HG02571 (cell line): ENCODE data around the gene PLEKHH2.
"Not testable (repeated sequence)": the region's sequence is repeated elsewhere in the genome, so short reads cannot be mapped to it uniquely, and the experiment has no call there.

Source experiments
- ATAC-seq: cut with Tn5 transposase; IDR thresholded peaks from one replicate; pipeline ENCODE4 v1.9.1; 2021; ENCODE audit warnings: mild to moderate bottlenecking, moderate library complexity; ENCODE audit not compliant: unreplicated experiment

Gene PLEKHH2

GRCh38 chr2:43715300-43716098, 78.4 kb downstream of the PLEKHH2 start:
- no peak for ATAC-seq

DNA sequence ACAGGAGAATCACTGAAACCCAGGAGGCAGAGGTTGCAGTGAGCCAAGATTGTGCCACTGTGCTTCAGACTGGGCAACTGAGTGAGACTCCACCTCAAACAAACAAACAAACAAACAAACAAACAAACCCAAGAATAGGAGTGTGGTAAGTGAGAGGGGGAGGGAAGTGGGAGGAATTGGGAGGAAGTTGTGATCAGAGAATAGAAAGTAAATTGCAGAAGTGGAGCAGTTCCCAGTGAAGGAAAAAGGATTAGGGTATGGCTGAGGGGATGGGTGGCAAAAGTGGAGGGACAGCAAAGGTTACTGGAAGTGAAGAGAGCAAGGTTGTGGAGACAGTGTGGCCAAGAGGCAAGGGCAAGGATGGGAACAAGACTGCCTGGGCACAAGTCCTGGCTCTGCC, 80.3 kb downstream of the PLEKHH2 start:
- no peak for ATAC-seq

- ATAC-seq: no peak
Observed at GRCh38 chr2:43718530-43719124, 81.6 kb downstream of the PLEKHH2 start.

DNA sequence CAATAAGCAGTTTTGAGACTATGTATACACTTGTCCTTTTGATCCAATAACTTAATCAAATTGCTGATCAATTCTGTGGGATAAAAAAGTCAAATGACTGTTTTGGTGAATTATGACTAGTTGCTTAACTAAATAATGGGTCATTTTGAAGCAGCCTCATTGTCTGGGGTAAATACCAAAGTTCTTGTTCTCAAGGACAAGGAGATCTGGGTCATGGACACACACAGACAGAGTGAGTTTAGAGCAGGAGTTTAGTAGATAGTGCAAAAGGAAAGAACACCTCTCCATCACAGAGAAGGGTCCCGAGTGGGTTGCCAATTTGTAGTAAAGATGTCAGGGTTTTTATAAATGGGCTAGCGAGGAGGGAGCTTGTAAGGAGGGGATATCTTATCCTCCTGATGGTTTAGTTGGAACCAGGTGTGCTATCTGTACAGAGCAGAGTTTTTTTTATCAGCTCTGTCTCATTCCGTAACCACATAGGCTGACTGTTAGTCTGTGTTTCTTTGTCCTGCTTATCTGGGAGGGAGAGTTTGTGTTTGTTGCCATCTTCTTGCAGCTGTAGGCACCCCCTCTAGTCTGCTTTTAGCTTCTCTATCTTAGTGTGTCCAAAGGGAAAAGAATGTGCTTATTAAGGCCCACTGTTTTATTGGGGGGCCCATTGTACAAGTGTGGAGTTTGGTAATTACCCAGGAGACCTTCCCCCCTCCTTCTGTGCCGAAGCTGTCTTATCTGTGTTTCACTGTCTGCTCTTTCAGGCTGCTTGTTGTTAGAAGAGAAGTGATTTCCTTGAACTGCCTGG, 87.9 kb downstream of the PLEKHH2 start:
- no peak for ATAC-seq

DNA sequence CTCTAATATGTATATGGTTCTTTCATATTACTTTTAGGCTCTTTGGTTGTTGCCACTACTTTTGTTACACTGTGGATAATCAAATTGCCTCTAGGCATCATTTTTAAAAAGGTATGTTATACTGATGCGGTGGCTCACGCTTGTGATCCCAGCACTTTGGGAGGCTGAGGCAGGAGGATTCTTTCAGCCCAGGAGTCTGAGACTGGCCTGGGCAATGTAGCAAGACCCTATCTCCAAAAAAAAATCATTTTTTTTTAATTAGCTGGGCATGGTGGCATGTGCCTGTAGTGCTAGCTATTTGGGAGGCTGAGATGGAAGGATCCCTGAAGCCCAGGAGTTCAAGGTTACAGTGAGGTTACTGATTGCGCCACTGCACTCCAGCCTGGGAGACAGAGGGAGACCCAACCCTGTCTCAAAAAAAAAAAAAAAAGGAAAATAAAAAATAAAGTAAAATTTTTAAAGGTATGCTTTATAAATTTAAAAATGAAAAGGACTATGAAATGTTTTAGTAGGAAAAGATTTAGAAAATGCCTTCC, 88.7 kb downstream of the PLEKHH2 start:
- no peak for ATAC-seq

GRCh38 chr2:43726961-43727633, 90.0 kb downstream of the PLEKHH2 start:
- ATAC-seq: not testable (repeated sequence)

GRCh38 chr2:43727634-43728014, 90.6 kb downstream of the PLEKHH2 start:
- ATAC-seq: no peak

- ATAC-seq: no peak
Observed at GRCh38 chr2:43729491-43730174, 92.6 kb downstream of the PLEKHH2 start.

DNA sequence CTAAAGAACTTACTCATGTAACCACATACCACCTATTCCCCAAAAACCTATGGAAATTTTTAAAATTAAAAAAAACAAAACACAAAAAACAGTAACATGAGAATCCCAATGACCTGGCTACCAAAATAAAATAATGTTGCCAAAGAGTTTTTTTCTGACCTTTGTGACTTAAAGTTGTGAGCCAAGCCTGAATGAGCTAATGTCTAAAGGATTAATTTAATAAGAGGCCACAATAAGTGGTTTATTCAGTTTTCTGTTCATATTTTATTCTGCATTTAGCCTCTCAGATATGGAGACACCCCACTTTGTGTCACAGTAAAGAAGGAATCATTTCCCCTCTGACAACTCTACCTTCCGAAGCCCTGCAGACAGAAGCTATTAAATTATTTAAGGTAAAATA, 94.2 kb downstream of the PLEKHH2 start:
- no peak for ATAC-seq

DNA sequence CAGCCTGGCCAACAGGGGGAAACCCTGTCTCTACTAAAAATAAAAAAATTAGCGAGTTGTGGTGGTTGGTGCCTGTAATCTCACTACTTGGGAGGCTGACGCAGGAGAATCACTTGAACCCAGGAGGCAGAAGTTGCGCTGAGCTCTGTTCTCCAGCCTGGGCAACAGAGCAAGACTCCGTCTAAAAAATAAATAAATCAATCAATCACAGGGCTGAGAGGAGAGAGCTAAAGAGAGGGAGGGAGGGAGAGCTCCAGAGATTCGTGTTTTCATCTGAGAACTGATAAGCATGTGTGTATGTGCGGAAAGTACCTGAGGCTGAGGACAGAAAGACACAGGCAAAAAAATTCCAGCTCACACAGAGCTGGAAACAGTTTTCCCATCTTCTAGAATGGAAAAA, 99.6 kb downstream of the PLEKHH2 start:
- ATAC-seq: no peak

DNA sequence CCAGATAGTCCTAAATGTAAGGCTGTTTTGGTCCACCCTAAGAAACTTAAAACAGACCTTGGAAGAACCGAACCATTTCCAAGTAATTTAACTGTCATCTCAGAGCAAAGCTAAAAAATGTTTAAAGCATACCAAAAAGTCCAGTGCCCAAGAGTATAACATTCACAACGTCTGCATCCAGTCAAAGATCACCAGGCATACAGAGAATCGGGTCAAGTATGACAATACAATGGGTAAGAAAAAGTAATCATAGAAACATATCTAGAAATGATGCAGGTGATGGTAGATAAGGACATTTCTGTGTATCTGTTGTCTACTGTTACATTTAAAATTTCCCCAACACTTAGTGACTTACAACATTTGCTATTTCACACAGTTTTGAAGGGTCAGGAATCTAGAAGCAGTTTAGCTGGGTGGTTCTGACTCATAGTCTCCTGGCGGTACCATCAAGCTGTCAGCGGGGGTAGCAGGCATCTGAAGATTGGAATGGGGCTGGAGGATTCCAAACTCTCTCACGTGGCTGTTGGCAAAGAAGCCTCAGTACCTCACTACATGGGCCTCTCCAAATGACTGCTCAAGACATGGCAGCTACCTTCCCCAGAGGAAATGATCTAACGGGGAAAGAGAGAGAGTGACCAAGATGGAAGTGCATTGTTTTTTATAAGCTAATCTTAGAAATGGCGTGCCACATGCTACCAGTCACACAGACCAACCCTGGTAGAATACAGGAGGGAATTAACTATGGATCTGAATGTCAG, 100.2 kb downstream of the PLEKHH2 start:
- no peak for ATAC-seq

GRCh38 chr2:43737855-43738254, 100.8 kb downstream of the PLEKHH2 start:
- ATAC-seq: no peak

GRCh38 chr2:43738257-43738656, 101.2 kb downstream of the PLEKHH2 start:
- ATAC-seq: no peak

DNA sequence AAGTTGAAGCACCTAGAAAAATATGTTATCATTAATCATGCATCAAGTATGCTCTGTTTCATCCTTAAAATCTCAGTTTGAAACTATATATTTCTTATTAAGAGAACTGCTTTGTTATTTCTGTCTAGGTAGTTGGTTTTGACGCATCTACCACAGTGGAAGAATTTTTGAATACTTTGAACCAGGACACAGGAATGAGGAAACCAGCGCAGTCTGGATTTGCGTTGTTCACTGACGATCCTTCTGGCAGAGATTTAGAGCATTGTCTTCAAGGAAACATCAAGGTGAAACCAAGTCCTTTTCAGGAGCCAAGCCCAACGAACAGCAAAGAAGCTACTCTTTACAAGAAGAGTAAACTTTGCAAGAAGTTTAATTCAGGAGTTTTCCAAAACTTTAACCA, 106.6 kb downstream of the PLEKHH2 start:
- ATAC-seq: no peak

- ATAC-seq: no peak
Observed at GRCh38 chr2:43745457-43745856, 108.4 kb downstream of the PLEKHH2 start.

DNA sequence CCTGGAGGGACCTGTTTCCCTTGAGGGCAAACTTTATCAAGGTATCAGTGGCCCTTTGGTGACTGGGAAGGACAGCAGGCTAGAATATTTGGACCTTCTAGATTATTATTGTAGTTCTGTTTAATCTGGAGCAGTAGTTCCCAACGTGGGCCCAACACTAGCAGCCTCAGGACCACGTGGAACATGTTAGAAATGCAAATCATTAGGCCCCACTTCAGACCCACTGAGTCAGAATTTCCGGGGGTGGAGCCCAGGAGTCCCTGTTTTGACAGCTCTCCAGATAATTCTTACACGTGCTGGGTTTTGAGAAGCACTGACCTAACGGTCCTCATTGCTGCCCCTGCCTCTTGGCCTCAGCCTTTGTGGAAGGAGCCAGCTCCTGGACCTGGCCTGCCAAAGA, 111.3 kb downstream of the PLEKHH2 start:
- ATAC-seq: no peak

DNA sequence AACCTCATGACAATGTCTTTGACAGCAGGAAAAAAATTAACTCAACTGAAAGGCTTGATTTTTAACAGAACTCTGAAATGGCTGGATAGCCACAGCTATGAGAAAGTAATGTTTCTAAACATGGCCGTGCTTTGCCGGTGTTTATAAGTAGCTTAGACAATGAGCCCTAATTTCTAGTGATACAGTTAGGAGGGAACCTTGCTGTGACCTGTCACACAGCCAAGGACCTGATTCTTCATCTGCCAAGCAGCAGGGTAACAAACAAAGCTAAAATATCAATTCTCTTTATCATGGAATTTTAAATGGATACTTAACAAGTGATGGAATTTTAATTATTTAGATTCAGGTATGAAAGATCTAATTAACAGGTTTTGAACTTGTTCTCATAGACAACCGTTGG, 112.5 kb downstream of the PLEKHH2 start:
- no peak for ATAC-seq

DNA sequence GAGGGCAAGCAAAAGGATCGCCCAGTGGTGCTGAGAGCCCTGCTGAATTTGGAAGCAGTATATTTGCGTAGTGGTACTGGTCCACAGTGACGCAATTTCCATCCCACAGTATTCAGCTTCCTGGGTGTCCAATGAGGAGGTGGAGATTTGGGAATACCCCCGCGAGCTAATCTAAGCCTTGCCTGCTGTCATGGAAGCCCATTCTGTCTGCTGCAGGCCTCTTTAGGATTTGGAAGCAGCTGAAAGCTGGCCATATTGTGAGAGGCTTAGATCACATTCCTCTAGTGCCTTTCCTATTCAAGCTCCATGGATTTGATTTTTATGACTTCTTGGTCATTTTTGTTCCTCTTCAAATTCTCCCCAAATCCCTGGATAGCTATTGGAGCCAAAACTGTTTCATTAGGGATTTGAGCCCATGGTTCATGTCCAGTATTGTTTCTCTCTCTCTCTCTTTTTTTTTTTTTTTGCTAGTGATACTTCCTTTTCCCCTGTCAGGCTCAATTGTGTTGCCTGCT, 114.5 kb downstream of the PLEKHH2 start:
- no peak for ATAC-seq

DNA sequence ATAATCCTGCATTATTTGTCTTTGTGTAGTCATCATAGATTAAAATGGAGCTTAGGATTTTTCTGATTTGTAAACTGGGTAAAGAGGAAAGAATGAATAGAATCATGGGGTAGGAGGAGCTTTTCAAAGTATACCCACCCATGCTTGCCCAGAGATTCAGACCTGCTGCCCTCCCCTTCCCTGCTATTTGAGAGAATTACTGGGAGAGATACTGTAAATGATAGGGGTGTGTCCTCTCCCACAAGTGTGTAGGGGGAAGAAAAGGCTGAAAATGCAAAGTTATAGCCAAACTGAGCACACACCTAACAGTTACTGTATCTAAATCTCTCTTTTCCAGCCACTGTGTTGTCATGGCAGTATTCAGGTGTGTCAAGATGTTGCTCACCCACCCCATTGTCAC, 115.2 kb downstream of the PLEKHH2 start:
- ATAC-seq: no peak

GRCh38 chr2:43754180-43754579, 117.1 kb downstream of the PLEKHH2 start:
- ATAC-seq: no peak
